ENCODE data around the gene ATXN1.

The ATXN1 gene

DNA sequence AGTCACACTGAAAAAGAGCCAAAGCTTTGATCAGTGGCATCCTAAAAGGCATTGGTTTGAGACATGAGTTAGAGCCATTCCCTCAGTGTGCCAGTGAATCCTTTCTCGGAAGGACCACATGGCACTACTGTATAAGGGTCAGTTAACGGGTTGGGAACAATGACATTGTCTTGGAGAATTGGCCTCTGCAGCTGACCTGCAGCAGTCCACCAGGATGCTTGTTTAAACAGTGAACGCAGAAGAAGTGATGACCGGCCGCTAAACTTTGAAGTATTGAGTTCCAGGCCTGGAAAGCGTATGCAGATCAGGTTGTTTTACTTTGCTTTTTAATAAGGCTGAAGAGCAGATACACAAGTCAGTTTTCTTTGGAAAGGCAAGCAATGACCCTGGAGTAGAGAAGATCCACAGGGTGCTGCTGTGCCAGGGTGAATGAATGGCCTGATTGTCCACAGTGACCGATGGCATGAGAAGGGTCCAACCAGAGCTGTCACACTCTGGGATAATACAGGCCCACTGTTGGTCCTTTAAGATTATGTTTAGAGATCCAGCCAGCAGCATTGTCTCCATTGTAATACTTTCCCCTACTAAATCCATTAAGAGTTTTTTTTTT, 465.1 kb downstream of the ATXN1 start:
- H3K4me3 ChIP-seq (replicated peaks; ENCODE audit: low read depth, low read length), result no peak overlapping the region
- TF ChIP-seq, protein P1, sequence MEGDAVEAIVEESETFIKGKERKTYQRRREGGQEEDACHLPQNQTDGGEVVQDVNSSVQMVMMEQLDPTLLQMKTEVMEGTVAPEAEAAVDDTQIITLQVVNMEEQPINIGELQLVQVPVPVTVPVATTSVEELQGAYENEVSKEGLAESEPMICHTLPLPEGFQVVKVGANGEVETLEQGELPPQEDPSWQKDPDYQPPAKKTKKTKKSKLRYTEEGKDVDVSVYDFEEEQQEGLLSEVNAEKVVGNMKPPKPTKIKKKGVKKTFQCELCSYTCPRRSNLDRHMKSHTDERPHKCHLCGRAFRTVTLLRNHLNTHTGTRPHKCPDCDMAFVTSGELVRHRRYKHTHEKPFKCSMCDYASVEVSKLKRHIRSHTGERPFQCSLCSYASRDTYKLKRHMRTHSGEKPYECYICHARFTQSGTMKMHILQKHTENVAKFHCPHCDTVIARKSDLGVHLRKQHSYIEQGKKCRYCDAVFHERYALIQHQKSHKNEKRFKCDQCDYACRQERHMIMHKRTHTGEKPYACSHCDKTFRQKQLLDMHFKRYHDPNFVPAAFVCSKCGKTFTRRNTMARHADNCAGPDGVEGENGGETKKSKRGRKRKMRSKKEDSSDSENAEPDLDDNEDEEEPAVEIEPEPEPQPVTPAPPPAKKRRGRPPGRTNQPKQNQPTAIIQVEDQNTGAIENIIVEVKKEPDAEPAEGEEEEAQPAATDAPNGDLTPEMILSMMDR (IDR thresholded peaks at IDR 0.05; ENCODE audit: low read depth, low read length, missing control alignments), result no peak
- no peak for DNase-seq (ENCODE audit: extremely low read depth, low read depth)

DNA sequence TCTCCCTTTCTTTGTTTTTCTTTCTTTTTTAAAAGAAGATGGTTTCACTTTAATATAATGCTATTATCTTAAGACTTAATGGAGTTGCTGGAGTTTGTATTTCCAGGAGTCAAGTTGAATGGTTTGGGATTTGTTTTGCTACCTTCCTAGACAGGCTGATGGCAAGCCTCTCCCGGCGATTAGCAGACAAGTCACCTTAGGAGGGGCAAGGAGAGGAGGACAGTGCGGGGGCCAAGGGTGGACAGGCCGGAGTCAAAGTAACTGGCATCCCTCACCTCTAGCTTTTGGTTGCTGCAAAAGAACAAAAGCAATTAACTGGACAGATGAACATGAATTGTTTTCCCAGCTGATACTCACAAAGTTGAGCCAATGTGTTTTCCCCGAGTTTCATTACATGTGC, 465.8 kb downstream of the ATXN1 start:
- TF ChIP-seq, protein P1 (IDR thresholded peaks at IDR 0.05; ENCODE audit: low read depth, low read length, missing control alignments), result no peak
- H3K4me3 ChIP-seq (replicated peaks; ENCODE audit: low read depth, low read length), result no peak overlapping the region
- no peak for DNase-seq (ENCODE audit: extremely low read depth, low read depth)

DNA sequence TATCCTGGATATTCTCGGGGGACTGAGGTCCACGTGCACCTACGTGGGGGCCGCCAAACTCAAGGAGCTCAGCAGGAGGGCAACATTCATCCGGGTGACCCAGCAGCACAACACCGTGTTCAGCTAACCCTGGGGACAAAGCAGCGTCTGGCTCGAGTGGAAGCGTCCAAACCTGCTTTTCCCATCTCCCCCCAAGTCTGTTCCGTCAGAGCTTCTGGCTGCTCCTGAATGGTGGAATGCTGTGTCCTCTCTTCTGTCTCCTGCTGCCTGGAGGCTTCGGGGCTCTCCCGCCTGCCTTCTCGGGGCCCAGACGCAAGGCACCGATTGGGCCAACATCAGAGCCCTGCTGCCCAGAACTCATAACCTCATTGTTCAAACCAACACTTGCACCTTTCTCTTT, 466.2 kb downstream of the ATXN1 start:
- TF ChIP-seq, protein P1 (IDR thresholded peaks at IDR 0.05; ENCODE audit: low read depth, low read length, missing control alignments), result no peak
- no peak for DNase-seq (ENCODE audit: extremely low read depth, low read depth)
- no peak overlapping the region for H3K4me3 ChIP-seq (replicated peaks; ENCODE audit: low read depth, low read length)

DNA sequence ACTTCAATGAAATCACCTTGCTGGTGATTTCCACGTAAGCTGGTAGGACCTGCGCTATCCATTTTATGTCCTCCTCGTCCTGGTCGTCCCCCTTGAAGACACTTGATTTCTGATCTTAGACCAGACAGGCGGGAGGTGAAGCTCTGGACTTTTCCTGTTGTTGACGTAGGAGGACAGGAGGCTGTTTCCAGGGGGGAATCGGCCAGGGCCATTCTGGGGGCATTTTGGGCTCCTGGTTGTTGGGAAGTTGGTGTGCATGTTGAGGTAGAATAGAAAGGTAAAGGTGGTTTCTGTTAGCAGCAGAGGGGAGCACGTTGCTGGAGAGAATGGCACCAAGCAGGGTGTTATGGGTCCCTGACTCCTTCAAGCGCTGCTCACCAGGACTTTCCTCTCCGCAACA, 466.9 kb downstream of the ATXN1 start:
- TF ChIP-seq, protein P1 (IDR thresholded peaks at IDR 0.05; ENCODE audit: low read depth, low read length, missing control alignments), result no peak
- no peak for DNase-seq (ENCODE audit: extremely low read depth, low read depth)
- no peak overlapping the region for H3K4me3 ChIP-seq (replicated peaks; ENCODE audit: low read depth, low read length)

DNA sequence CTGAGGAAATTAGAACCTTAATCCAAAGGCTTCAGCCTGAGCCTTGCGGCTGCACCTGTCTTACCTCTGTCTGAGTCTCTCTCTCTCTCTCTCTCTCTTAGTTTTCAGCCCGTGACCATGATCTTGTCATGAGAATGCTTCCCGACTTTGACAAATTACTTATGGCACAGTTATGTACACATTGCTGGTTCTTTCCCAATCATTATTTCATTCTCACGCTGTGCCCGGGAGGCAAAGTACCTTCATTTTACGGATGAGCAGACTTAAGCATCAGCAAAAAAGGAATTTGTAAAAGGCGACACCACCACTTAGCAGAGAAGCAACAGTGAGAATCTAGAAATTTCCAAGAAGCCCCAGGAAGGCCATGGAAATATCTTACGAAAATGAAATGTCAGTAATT, 468.3 kb downstream of the ATXN1 start:
- DNase-seq (ENCODE audit: extremely low read depth, low read depth), result no peak
- TF ChIP-seq, protein P1 (IDR thresholded peaks at IDR 0.05; ENCODE audit: low read depth, low read length, missing control alignments), result no peak
- H3K4me3 ChIP-seq (replicated peaks; ENCODE audit: low read depth, low read length), result no peak overlapping the region

DNA sequence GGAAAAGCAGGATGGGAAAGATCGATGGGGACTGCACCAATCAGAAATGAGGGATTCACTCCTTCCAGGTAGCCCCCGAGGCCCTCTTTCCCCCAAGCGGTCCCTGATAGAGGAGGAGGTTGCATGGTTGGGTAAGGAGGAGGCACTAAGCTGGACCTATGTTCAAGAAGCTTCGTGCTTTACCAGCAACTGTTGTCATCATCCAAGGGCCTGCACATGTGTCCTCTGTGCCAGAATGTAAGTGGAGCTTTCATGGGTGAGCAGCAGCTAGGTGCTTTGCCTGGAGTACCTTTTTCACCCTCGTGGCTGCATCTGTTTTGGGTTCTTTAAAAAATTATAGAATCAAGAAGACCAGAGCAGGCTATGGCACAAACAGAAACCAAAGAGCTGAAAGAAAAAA, 468.8 kb downstream of the ATXN1 start:
- H3K4me3 ChIP-seq (replicated peaks; ENCODE audit: low read depth, low read length), result no peak overlapping the region
- TF ChIP-seq, protein P1 (IDR thresholded peaks at IDR 0.05; ENCODE audit: low read depth, low read length, missing control alignments), result no peak
- no peak for DNase-seq (ENCODE audit: extremely low read depth, low read depth)

DNA sequence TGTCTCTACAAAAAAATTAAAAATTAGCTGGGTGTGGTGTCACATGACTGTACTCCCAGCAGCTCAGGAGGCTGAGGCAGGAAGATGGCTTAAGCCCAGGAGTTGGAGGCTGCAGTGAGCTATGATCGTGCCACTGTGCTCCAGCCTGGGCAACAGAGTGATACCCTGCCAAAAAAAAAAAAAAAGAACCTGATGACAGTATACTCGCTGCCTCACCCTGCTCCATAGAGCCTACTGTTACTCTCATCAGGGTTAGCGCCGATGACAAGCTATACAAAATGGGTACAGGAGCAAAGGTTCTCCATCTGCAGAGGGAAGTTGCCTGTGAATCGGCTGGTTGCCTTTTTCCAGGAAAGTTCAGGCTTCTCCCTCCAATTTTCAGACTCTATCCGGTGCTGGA, 469.5 kb downstream of the ATXN1 start:
- TF ChIP-seq, protein P1 (IDR thresholded peaks at IDR 0.05; ENCODE audit: low read depth, low read length, missing control alignments), result no peak

More for the DNA sequence above, 469.5 kb downstream of the ATXN1 start:
- DNase-seq (ENCODE audit: extremely low read depth, low read depth), result no peak
- no peak overlapping the region for H3K4me3 ChIP-seq (replicated peaks; ENCODE audit: low read depth, low read length)

Data from HFF-Myc (cell line).